Left lung (tissue), 10 donors: ENCODE data around the gene CTTNBP2NL. TPM values are rescaled to one million over a fixed set of nuclear protein-coding genes. Genes with fewer than 3 reads are reported as not detected.

Source experiments
- ATAC-seq: fragments of 200-7000 bp; cut with Tn5 transposase; one replicate; pipeline ENCODE4 v1.9.1; 2020; ENCODE audit warnings: moderate library complexity
- DNase-seq, 4 donors: peaks; one replicate each; pipeline ENCODE4 v3.0.0-alpha.2; 2013 to 2020
- H3K27ac ChIP-seq, 2 donors: fragments of 200-600 bp; sonication (generic) in 1 of 2; one replicate each; pipeline versions ENCODE4 v1.5.0 to v1.8.0; 2020 to 2021
- H3K27me3 ChIP-seq, 2 donors: fragments of 200-600 bp; sonication (generic) in 1 of 2; one replicate each; pipeline versions ENCODE4 v1.5.0 to v1.8.0; 2020 to 2021
- H3K36me3 ChIP-seq, 2 donors: fragments of 200-600 bp; sonication (generic) in 1 of 2; one replicate each; pipeline versions ENCODE4 v1.5.0 to v1.8.0; 2020 to 2021
- H3K4me1 ChIP-seq, 2 donors: fragments of 200-600 bp; one replicate each; pipeline ENCODE4 v1.8.0; 2021
- H3K4me3 ChIP-seq, 2 donors: fragments of 200-600 bp; sonication (generic) in 1 of 2; one replicate each; pipeline versions ENCODE4 v1.5.0 to v1.8.0; 2020 to 2021; ENCODE audit warnings: mild to moderate bottlenecking in 1 of 2
- H3K9me3 ChIP-seq, 2 donors: fragments of 200-600 bp; sonication (generic) in 1 of 2; one replicate each; pipeline versions ENCODE4 v1.5.0 to v1.8.0; 2020 to 2021
- intact Hi-C, 2 donors: fragments of 100-400 bp; cut with DNase I; formaldehyde crosslinking; loops; one replicate each; pipeline versions ENCODE4 v1.11.2 to v1.14.2; 2022
- polyA plus RNA-seq, 6 donors: library from polyadenylated mRNA; unstranded; fragments of 120-200 nt; gene quantifications; one replicate each; pipeline ENCODE4 v1.2.1, GENCODE V29; 2013; ENCODE audit not compliant: insufficient read length in 6 of 6
- total RNA-seq, 2 donors: library from RNA; stranded (reverse); fragmentation: NEBNext Ultra II Directional; extraction: Animal tissue kit (Norgen Biotek cat#: 25700); gene quantifications; one replicate each; pipeline ENCODE4 v1.2.1, GENCODE V29; 2021
- TF ChIP-seq, protein P1 (sequence below), 2 donors: fragments of 200-600 bp; sonication (generic) in 1 of 2; IDR thresholded peaks; one replicate each; pipeline versions ENCODE4 v1.5.0 to v1.8.0; 2021; ENCODE audit warnings: antibody characterized with exemption in 2 of 2
- donor health status: DM: no; HTN: yes; CAD: no.
- donor health status: DM: no; HTN: no; CAD: no.

Gene CTTNBP2NL
- total and polyA plus RNA-seq, 8 donors, result 34.6 to 49.2 (median 39.4) TPM

DNA sequence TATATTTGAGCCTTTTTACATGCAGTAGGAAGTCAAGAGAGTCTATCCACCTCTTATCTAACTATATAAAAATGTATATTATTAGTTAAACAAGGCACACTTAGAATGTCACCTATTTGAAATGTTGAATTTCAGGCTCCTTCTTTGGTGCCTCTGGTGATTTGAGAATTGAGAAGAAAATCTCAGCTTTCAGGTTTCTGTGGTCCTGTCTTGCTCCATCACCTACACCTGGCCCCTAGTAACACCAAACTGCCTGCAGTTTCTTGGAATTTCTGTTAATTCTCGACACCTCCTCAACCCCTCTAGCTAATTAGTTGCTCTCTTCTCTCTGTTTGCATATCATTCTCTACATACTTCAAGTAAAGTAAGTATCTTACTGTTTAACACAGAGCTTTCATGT lies 57.9 kb downstream of the CTTNBP2NL start:
- DNase-seq, result no peak
- H3K4me1 ChIP-seq, result peaks cover 10 to 14% of the 10 kb centered on the region in 2 donors
- TF ChIP-seq, protein P1, sequence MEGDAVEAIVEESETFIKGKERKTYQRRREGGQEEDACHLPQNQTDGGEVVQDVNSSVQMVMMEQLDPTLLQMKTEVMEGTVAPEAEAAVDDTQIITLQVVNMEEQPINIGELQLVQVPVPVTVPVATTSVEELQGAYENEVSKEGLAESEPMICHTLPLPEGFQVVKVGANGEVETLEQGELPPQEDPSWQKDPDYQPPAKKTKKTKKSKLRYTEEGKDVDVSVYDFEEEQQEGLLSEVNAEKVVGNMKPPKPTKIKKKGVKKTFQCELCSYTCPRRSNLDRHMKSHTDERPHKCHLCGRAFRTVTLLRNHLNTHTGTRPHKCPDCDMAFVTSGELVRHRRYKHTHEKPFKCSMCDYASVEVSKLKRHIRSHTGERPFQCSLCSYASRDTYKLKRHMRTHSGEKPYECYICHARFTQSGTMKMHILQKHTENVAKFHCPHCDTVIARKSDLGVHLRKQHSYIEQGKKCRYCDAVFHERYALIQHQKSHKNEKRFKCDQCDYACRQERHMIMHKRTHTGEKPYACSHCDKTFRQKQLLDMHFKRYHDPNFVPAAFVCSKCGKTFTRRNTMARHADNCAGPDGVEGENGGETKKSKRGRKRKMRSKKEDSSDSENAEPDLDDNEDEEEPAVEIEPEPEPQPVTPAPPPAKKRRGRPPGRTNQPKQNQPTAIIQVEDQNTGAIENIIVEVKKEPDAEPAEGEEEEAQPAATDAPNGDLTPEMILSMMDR (IDR thresholded peaks at IDR 0.05), result no peak
- H3K4me3 ChIP-seq, result no peak overlapping the region
- H3K27ac ChIP-seq, result no peak overlapping the region
- H3K9me3 ChIP-seq, result no peaks in the 10 kb centered on the region
- peaks cover 0 to 42% of the 10 kb centered on the region in 2 donors for H3K36me3 ChIP-seq
- H3K27me3 ChIP-seq, result no peaks in the 10 kb centered on the region
- ATAC-seq, result no peak
- intact Hi-C loops, result no loop called here

DNA sequence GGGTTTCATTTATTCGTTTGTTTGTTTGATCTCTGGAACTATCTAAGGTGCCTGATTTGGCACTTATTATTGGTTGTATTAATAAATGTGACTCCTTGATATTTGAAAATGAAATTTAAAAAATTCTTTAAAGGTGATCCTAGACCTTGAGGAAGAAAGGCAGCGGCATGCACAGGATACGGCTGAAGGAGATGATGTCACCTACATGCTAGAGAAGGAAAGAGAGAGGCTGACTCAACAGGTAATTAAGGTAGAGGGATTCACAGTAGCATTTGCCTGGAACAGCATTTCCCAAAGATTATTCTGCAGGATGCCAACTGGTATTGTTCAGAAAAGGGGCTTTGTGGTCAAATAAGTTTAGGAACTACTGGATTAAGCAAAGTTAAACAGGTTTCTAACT lies 58.3 kb downstream of the CTTNBP2NL start:
- no peak overlapping the region for H3K4me3 ChIP-seq
- intact Hi-C loops, result no loop called here
- TF ChIP-seq, protein P1 (IDR thresholded peaks at IDR 0.05), result no peak
- peaks cover 0 to 38% of the 10 kb centered on the region in 2 donors for H3K36me3 ChIP-seq
- no peak overlapping the region for H3K27ac ChIP-seq
- H3K27me3 ChIP-seq, result no peaks in the 10 kb centered on the region
- DNase-seq, result no peak
- ATAC-seq, result peak; percentile 70
- peaks cover 14 to 15% of the 10 kb centered on the region in 2 donors for H3K4me1 ChIP-seq
- no peaks in the 10 kb centered on the region for H3K9me3 ChIP-seq

DNA sequence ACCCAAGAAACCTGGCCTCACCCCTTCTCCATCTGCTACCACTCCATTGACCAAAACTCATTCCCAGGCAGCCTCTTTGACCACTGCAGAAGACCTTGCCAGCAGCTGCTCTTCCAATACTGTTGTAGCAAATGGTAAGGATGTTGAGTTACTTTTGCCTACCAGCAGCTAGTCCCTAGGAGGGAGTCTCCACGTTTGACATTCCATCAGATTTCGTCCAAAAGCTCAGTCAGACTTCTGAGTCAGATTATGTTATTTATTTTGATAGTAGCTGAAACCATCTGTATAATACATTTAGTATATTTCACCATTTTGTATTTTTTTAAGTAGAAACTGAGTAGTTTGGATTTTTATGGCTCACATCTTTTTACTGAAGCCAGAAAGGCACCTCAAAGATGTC lies 61.2 kb downstream of the CTTNBP2NL start:
- intact Hi-C loops, result no loop called here
- Histone ChIP-seq H3K27me3 (no peaks in the 10 kb centered on the region), H3K4me1 (peaks cover 11 to 30% of the 10 kb centered on the region in 2 donors), H3K27ac (no peak overlapping the region), H3K9me3 (no peaks in the 10 kb centered on the region), H3K4me3 (no peak overlapping the region), H3K36me3 (peaks cover 0 to 38% of the 10 kb centered on the region in 2 donors)
- TF ChIP-seq, protein P1 (IDR thresholded peaks at IDR 0.05), result no peak
- ATAC-seq (no peak), DNase-seq (no peak)

DNA sequence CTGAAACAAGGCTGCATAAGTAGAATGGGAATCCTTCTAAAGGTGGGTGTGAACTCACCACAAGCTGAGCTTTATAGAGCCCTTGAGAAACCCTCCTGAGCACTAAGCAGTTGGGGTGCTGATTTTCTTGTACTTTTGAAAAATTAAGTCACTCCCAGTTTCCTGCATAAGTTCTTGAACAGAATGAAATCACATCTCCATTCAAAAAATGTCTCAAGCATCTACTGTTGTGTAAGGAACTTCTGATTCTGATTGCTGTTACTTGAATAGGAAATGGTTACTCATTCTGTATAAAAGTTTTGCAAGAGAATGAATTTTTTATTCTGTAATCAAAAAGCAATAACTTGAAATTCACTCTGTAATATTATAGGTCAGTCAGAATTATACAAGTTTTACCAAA lies 61.9 kb downstream of the CTTNBP2NL start:
- TF ChIP-seq, protein P1 (IDR thresholded peaks at IDR 0.05), result no peak
- ATAC-seq, result no peak
- peaks cover 11 to 30% of the 10 kb centered on the region in 2 donors for H3K4me1 ChIP-seq
- no peaks in the 10 kb centered on the region for H3K9me3 ChIP-seq
- intact Hi-C loops, result no loop called here
- peaks cover 0 to 38% of the 10 kb centered on the region in 2 donors for H3K36me3 ChIP-seq
- peak overlapping the region in 1 of 2 donors; percentile 30 for H3K27ac ChIP-seq
- no peaks in the 10 kb centered on the region for H3K27me3 ChIP-seq
- no peak overlapping the region for H3K4me3 ChIP-seq
- no peak for DNase-seq

DNA sequence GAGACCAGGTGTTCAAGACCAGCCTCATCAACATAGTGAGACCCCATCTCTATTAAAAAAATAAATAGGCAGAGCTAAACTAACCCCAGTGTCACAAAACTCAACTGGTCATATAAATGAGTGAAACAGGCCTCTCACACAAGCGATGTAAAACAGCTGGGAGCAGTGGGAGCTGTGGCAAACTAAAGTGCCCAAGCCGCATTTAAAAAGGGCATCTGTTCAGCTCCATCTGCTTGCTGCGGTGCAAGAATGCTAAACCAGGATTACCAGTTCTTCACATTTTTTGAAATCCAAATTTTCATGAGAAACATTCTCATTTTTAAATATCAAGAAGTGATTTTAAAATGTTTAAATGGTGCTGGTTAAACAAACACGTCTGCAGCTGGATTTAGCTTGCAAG lies 62.7 kb downstream of the CTTNBP2NL start:
- no peaks in the 10 kb centered on the region for H3K9me3 ChIP-seq
- peaks cover 11 to 30% of the 10 kb centered on the region in 2 donors for H3K4me1 ChIP-seq
- intact Hi-C loops, result no loop called here
- no peak for ATAC-seq
- peaks cover 0 to 33% of the 10 kb centered on the region in 2 donors for H3K36me3 ChIP-seq
- H3K4me3 ChIP-seq, result no peak overlapping the region
- DNase-seq, result no peak
- peak overlapping the region in 1 of 2 donors; percentile 30 for H3K27ac ChIP-seq
- no peaks in the 10 kb centered on the region for H3K27me3 ChIP-seq
- TF ChIP-seq, protein P1 (IDR thresholded peaks at IDR 0.05), result no peak
